ENCODE results near the gene CADPS2. TPM values are rescaled to one million over a fixed set of nuclear protein-coding genes. Genes with fewer than 3 reads are reported as not detected.

CADPS2 gene
- total RNA-seq, 2 experiments from 2014 or later: not detected

DNA sequence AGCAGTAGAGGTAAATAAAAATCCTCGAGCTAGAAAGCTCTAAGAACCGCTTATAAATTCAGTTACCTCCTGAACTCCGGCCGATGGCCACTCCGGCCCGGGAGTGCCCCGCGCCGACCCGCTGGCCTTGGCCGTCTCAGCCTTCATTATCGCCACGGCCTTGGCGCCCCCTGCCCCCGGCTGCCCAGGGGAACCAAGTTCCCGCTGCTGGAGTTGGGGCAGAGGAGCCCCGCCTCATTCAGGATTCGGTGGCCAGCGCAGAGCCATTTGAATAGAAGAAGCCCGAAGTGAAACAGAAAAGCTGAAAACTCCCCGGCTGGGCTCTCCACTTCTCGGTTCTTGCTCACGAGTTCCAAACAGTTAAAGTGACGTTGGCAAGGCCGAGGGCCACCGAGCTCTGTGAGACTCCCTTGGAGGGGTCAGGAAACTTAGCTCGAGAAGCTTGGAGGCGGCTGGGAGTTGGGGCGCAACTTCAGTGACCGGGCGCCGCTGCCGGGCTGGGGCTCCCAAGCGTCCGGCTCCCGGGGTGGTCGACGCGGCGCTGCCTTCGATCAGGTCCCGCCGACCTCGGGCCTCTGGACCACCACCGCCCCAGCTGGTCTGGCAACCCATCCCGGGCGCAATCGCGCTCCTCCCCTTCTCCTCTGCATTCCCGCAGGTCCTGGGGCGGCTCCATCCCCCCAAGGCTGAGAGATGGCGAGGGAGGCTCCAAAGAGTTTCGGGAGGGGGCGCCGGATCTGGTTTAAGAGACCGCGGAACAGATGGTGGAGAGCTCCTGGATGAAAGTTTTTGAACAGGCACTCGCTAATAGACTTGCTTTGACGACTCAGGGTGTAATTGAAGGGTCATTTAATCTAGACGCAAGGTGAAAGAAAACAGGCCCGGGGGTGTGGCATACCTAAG is 575.9 kb downstream of the CADPS2 start:
- Mint-ChIP-seq H3K4me3 (no peak overlapping the region), H3K27me3 (peaks cover 93% of the 10 kb centered on the region), H3K9me3 (peaks cover 1% of the 10 kb centered on the region), H3K27ac (no peak overlapping the region), H3K4me1 (peaks cover 8% of the 10 kb centered on the region), H3K36me3 (no peaks in the 10 kb centered on the region)
- no peak for DNase-seq

DNA sequence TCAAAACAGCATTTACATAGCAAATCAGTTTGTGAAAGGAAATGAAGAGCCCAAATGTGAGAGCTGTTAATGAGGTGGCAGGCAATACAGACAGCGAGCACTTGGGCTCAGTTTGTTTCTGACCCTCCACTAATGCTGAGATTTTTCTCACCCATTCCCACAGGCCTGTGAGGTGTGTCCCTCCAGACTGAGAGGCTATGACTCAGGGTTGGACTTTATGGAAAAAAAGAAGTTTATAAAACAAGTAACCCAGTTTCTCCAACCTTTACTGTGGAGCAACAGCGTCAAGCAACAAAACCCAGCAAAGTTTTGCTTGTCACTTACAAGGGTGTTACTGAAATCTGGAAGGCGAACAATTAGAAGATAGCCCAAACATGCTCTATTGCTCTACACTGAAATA is 576.8 kb downstream of the CADPS2 start:
- DNase-seq: no peak
- no peak overlapping the region for H3K27ac Mint-ChIP-seq
- no peak overlapping the region for H3K4me3 Mint-ChIP-seq
- H3K27me3 Mint-ChIP-seq: peaks cover 93% of the 10 kb centered on the region
- peaks cover 3% of the 10 kb centered on the region for H3K9me3 Mint-ChIP-seq
- no peaks in the 10 kb centered on the region for H3K36me3 Mint-ChIP-seq
- peaks cover 8% of the 10 kb centered on the region for H3K4me1 Mint-ChIP-seq

DNA sequence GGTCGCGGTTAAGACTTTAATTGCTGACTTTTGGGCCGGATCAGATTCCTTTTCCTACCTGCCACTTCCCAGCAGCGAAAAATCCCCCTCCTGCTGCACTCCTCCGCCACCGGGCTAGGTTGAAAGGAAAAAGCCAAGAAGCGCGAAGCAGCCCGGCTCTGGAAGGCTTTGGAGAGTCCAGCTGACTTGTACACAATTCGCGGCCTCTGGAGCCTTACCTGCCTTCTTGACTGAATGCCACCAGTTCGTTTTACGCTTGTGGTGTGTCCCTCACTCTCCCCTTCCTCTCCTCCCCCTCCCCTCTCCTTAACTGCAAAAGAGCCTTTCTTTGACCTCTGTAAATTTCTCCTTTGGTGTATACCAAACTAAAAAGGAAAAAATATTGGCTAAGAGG is 579.0 kb downstream of the CADPS2 start:
- H3K9me3 Mint-ChIP-seq: peaks cover 7% of the 10 kb centered on the region
- H3K4me1 Mint-ChIP-seq: peaks cover 8% of the 10 kb centered on the region
- H3K36me3 Mint-ChIP-seq: peaks cover 2% of the 10 kb centered on the region
- no peak for DNase-seq
- H3K27me3 Mint-ChIP-seq: peaks cover 95% of the 10 kb centered on the region
- no peak overlapping the region for H3K27ac Mint-ChIP-seq
- no peak overlapping the region for H3K4me3 Mint-ChIP-seq

DNA sequence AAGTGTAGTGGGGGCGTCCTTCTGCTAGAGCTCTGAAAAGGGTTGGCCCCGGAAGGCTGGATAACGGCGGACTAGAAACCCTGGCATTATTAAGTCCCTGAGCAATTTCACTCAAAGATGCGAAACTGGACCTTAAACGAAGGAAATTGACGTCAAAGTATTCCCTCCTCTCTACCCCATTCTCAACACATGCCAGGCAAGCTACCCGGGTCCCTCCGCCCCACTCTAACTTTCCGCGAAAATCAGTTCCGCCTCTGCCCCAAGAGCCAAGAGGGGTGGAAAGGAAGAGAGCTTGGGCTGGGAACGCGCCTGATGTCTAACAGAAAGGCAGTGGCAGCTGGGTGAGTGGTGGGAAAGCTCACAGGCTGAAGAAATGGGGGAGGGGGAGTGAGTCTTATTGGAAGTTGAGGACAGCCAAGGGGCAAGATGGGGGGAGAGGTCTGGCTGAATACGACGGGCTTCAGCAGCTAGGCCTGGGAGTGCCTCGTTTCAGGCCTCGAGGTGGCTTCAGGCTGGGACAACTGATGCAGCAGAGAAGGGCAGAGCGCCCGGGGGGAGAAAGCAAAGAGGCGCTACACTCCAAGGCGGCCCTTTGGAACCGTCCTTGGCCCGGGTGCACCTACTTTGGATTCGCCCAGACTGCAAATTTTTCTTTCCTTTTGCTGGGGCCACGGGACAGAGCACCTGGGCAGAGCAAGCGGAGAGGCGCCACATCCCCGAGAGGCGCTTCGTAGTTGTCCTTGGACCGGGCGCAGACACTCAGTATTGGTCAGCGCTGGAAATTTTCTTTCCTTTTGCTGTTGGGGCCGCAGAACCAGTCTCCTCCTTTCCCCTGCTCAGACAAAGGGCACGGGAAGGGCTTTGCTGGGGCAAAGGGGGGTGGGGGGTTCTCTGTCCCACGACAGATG is 579.7 kb downstream of the CADPS2 start:
- Mint-ChIP-seq H3K27ac (no peak overlapping the region), H3K4me3 (no peak overlapping the region), H3K4me1 (peaks cover 8% of the 10 kb centered on the region), H3K9me3 (peaks cover 7% of the 10 kb centered on the region), H3K36me3 (peaks cover 2% of the 10 kb centered on the region), H3K27me3 (peaks cover 94% of the 10 kb centered on the region)
- no peak for DNase-seq

- Mint-ChIP-seq H3K36me3 (peaks cover 2% of the 10 kb centered on the region), H3K9me3 (peaks cover 7% of the 10 kb centered on the region), H3K27ac (no peak overlapping the region), H3K4me1 (peaks cover 2% of the 10 kb centered on the region), H3K27me3 (peaks cover 94% of the 10 kb centered on the region), H3K4me3 (peak overlapping the region; percentile 14)
- DNase-seq: no peak
These were observed 580.6 kb downstream of the CADPS2 start for GRCh38 chr7:122305475-122306319.

DNA sequence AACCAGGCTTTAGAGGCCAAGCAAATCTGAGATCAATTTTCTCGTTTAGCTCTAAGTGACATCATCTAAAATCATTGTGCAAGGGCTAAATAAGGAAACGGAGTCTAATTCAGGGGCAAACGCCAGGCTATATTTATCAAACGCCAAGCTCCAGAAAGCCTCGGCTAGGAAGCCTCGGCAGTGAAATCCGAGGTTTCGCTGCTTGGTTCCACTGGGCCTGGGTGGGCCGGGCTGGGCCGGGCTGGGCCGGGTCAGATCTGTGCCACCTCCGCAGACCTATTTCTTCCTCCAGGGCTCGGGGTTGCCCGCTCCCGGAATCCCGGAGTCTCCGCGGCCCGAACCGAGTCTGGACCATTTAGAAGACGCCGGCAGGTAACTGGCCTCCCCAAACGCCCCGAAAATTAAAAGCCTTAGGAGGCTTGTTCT is 581.3 kb downstream of the CADPS2 start:
- no peak for DNase-seq
- peaks cover 2% of the 10 kb centered on the region for H3K36me3 Mint-ChIP-seq
- H3K27ac Mint-ChIP-seq: no peak overlapping the region
- H3K27me3 Mint-ChIP-seq: peaks cover 94% of the 10 kb centered on the region
- peaks cover 7% of the 10 kb centered on the region for H3K9me3 Mint-ChIP-seq
- H3K4me1 Mint-ChIP-seq: peaks cover 2% of the 10 kb centered on the region
- H3K4me3 Mint-ChIP-seq: peak overlapping the region; percentile 14

- Mint-ChIP-seq H3K4me1 (no peaks in the 10 kb centered on the region), H3K27me3 (peaks cover 94% of the 10 kb centered on the region), H3K27ac (no peak within 1 kb of the TSS), H3K9me3 (peaks cover 7% of the 10 kb centered on the region), H3K36me3 (peaks cover 2% of the 10 kb centered on the region), H3K4me3 (peak within 1 kb of the TSS; percentile 14)
- no peak for DNase-seq
These were observed 581.8 kb downstream of the CADPS2 start, which contains the start of gene FEZF1 for GRCh38 chr7:122304319-122304975. TSS of gene FEZF1 (minus strand) at chr7:122304750. CDS start at chr7:122304437, 313 bp downstream.

GRCh38 chr7:122303531-122304318 is 582.5 kb downstream of the CADPS2 start:
- H3K9me3 Mint-ChIP-seq: peaks cover 7% of the 10 kb centered on the region
- H3K36me3 Mint-ChIP-seq: peaks cover 2% of the 10 kb centered on the region
- peaks cover 96% of the 10 kb centered on the region for H3K27me3 Mint-ChIP-seq
- H3K4me3 Mint-ChIP-seq: no peak overlapping the region
- DNase-seq: no peak
- no peaks in the 10 kb centered on the region for H3K4me1 Mint-ChIP-seq
- H3K27ac Mint-ChIP-seq: no peak overlapping the region

- no peaks in the 10 kb centered on the region for H3K4me1 Mint-ChIP-seq
- DNase-seq: no peak
- peak overlapping the region; percentile 15 for H3K4me3 Mint-ChIP-seq
- peaks cover 2% of the 10 kb centered on the region for H3K36me3 Mint-ChIP-seq
- peaks cover 7% of the 10 kb centered on the region for H3K9me3 Mint-ChIP-seq
- peaks cover 98% of the 10 kb centered on the region for H3K27me3 Mint-ChIP-seq
- no peak overlapping the region for H3K27ac Mint-ChIP-seq
These were observed 583.3 kb downstream of the CADPS2 start for GRCh38 chr7:122302761-122303530.

DNA sequence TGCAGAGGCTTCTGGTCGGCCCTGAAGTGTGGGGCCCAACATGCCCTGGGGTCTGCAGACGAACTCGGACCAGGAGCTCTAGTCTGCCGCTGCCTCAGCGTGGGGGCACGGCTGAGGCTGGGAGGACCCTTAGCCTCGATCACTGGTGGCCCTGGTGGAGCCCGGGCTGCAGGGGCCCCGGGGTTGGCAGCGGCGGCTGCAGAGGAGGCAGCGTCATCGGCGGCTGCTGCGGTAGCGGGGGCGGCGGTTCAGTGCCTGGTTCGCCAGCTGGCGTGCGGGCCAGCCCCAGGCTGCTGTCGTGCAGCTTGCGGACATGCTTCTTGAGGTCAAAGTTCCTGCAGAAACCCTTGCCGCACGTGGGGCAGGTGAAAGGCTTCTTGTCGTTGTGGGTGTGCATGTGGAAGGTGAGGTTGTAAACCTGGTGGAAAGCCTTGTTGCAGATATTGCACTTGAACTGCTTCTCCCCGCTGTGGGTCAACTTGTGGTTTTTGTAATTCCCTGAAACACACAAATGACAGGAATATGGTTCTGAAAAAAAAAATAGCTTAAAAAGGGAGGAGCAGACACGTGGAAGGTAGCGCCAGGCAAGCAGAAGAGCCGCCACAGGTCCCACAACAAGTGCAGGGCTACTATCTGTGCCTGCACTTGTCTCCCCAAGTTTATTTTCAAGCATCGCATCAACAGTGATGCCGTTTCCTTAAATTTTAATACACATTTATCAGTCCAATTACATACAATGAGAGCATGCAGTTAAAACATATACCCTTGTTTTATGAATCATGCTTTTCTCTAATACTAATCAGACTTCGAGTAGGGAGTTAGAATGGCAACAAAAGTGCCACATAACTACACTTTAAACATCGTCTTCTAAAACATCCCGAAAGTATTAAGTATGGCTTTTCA is 584.2 kb downstream of the CADPS2 start:
- no peak overlapping the region for H3K27ac Mint-ChIP-seq
- no peaks in the 10 kb centered on the region for H3K4me1 Mint-ChIP-seq
- no peak for DNase-seq
- no peak overlapping the region for H3K4me3 Mint-ChIP-seq
- peaks cover 2% of the 10 kb centered on the region for H3K36me3 Mint-ChIP-seq
- H3K27me3 Mint-ChIP-seq: peaks cover 90% of the 10 kb centered on the region
- H3K9me3 Mint-ChIP-seq: peaks cover 7% of the 10 kb centered on the region

GRCh38 chr7:122300956-122301833 is 585.1 kb downstream of the CADPS2 start:
- Mint-ChIP-seq H3K9me3 (peaks cover 7% of the 10 kb centered on the region), H3K36me3 (peaks cover 2% of the 10 kb centered on the region), H3K27ac (no peak overlapping the region), H3K27me3 (peaks cover 82% of the 10 kb centered on the region), H3K4me1 (no peaks in the 10 kb centered on the region), H3K4me3 (no peak overlapping the region)
- no peak for DNase-seq

Measured in activated naive CD8-positive, alpha-beta T cell treated with anti-CD3 and anti-CD28 coated beads for 36 hours (primary cell).